ENCODE measurements around the gene PADI1.

GRCh38 chr1:17158961-17159360 is 46.0 kb upstream of the PADI1 start:
- TF ChIP-seq, protein P1, sequence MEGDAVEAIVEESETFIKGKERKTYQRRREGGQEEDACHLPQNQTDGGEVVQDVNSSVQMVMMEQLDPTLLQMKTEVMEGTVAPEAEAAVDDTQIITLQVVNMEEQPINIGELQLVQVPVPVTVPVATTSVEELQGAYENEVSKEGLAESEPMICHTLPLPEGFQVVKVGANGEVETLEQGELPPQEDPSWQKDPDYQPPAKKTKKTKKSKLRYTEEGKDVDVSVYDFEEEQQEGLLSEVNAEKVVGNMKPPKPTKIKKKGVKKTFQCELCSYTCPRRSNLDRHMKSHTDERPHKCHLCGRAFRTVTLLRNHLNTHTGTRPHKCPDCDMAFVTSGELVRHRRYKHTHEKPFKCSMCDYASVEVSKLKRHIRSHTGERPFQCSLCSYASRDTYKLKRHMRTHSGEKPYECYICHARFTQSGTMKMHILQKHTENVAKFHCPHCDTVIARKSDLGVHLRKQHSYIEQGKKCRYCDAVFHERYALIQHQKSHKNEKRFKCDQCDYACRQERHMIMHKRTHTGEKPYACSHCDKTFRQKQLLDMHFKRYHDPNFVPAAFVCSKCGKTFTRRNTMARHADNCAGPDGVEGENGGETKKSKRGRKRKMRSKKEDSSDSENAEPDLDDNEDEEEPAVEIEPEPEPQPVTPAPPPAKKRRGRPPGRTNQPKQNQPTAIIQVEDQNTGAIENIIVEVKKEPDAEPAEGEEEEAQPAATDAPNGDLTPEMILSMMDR (IDR thresholded peaks at IDR 0.05), result no peak
- TF ChIP-seq POLR2A (IDR thresholded peaks at IDR 0.05), result no peak

Data from testis (tissue), 2 donors.